Measurements from ENCODE around the gene AADACL2. TPM values are rescaled to one million over a fixed set of nuclear protein-coding genes. Genes with fewer than 3 reads are reported as not detected.

The AADACL2 gene
- total RNA-seq, 1 donor from 2014 or later = not detected

GRCh38 chr3:151768393-151768930, 34.7 kb downstream of the AADACL2 start:
- no peak overlapping the region for H3K4me3 Mint-ChIP-seq (ENCODE audit: unreplicated experiment)
- no peaks in the 10 kb centered on the region for H3K36me3 Mint-ChIP-seq (ENCODE audit: low read depth, unreplicated experiment)
- H3K9me3 Mint-ChIP-seq (ENCODE audit: unreplicated experiment) = no peaks in the 10 kb centered on the region
- TF ChIP-seq, protein P1, sequence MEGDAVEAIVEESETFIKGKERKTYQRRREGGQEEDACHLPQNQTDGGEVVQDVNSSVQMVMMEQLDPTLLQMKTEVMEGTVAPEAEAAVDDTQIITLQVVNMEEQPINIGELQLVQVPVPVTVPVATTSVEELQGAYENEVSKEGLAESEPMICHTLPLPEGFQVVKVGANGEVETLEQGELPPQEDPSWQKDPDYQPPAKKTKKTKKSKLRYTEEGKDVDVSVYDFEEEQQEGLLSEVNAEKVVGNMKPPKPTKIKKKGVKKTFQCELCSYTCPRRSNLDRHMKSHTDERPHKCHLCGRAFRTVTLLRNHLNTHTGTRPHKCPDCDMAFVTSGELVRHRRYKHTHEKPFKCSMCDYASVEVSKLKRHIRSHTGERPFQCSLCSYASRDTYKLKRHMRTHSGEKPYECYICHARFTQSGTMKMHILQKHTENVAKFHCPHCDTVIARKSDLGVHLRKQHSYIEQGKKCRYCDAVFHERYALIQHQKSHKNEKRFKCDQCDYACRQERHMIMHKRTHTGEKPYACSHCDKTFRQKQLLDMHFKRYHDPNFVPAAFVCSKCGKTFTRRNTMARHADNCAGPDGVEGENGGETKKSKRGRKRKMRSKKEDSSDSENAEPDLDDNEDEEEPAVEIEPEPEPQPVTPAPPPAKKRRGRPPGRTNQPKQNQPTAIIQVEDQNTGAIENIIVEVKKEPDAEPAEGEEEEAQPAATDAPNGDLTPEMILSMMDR (IDR thresholded peaks at IDR 0.05; ENCODE audit: unreplicated experiment) = no peak
- H3K4me1 Mint-ChIP-seq (ENCODE audit: unreplicated experiment) = peaks cover 4% of the 10 kb centered on the region
- DNase-seq (ENCODE audit: low spot score) = no peak
- H3K27me3 Mint-ChIP-seq (ENCODE audit: unreplicated experiment) = no peaks in the 10 kb centered on the region
- no peak overlapping the region for H3K27ac Mint-ChIP-seq (ENCODE audit: unreplicated experiment)

DNA sequence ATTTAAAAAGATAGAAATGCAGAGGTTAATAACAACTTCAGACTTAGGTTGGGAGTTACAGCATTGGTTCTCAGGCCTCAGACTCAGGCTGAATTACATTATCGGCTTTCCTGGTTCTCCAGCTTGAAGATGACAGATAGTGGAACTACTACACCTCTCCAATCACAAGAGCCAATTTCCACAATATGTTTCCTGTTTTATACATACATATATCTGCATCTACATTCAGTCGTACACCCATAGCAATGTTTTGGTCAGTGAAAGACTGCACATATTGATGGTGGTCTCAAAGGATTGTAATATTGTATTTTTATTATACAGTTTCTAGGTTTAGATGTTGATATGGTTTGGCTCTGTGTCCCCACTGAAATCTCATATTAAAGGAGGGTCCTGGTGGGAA, 35.4 kb downstream of the AADACL2 start:
- Mint-ChIP-seq H3K4me1 (ENCODE audit: unreplicated experiment) (peaks cover 4% of the 10 kb centered on the region), H3K27ac (ENCODE audit: unreplicated experiment) (peak overlapping the region; percentile 66), H3K36me3 (ENCODE audit: low read depth, unreplicated experiment) (no peaks in the 10 kb centered on the region), H3K9me3 (ENCODE audit: unreplicated experiment) (no peaks in the 10 kb centered on the region), H3K4me3 (ENCODE audit: unreplicated experiment) (no peak overlapping the region), H3K27me3 (ENCODE audit: unreplicated experiment) (no peaks in the 10 kb centered on the region)
- TF ChIP-seq, protein P1 (IDR thresholded peaks at IDR 0.05; ENCODE audit: unreplicated experiment) = no peak
- no peak for DNase-seq (ENCODE audit: low spot score)

DNA sequence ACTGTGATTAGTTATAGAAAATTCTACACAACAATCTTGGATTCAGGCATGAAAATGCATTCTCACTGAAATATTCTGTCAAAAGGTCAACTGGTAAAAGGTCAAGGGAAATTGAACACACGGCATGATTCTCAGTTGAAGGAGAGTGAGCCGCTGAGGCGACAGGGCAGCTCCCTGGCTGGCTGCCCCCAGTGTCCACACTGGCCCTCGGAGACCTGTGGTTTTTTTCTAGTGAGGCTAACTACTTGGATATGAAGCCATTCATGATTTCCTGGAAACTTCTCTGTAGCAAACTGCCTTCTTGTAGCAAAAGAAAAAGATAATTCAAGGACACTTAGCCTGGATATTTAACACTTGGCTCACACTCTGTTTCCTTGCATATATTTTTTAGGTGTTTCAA, 37.2 kb downstream of the AADACL2 start:
- DNase-seq (ENCODE audit: low spot score) = no peak
- no peak overlapping the region for H3K4me3 Mint-ChIP-seq (ENCODE audit: unreplicated experiment)
- no peaks in the 10 kb centered on the region for H3K36me3 Mint-ChIP-seq (ENCODE audit: low read depth, unreplicated experiment)

DNA sequence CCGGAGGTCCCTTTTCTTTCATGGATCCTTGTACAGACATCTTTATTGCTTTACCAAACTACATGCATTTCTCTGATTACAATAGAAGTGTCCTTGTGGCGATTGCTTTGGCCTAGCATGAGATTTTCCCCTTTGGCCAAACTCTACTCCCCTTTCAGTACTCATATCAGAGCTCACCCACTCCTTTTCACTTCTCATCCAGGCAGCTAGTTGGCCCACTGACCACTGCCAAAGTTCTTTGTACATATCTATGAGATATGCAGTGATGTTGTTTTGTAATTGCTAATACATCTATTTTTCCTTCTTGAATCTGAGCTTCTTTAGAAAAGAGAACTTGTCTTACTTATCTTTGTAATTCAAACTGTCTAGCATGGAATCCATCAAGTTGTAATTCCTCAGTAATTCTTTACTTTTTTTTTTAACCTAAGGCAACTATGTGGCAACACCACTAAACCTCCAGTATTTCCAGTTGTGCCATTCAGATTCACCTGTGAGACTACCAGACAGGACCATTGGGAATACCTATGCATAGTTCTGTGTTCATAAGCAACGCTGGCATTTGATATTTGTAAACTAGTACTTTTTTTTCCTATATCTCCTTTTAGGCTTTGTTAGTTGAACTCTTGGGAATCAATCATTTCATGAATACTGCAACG, 39.2 kb downstream of the AADACL2 start:
- no peak overlapping the region for H3K4me3 Mint-ChIP-seq (ENCODE audit: unreplicated experiment)
- TF ChIP-seq, protein P1 (IDR thresholded peaks at IDR 0.05; ENCODE audit: unreplicated experiment) = no peak
- no peaks in the 10 kb centered on the region for H3K9me3 Mint-ChIP-seq (ENCODE audit: unreplicated experiment)
- H3K36me3 Mint-ChIP-seq (ENCODE audit: low read depth, unreplicated experiment) = no peaks in the 10 kb centered on the region
- H3K27me3 Mint-ChIP-seq (ENCODE audit: unreplicated experiment) = no peaks in the 10 kb centered on the region
- H3K4me1 Mint-ChIP-seq (ENCODE audit: unreplicated experiment) = peaks cover 15% of the 10 kb centered on the region
- no peak overlapping the region for H3K27ac Mint-ChIP-seq (ENCODE audit: unreplicated experiment)
- DNase-seq (ENCODE audit: low spot score) = no peak

More for the DNA sequence above, 37.2 kb downstream of the AADACL2 start:
- H3K9me3 Mint-ChIP-seq (ENCODE audit: unreplicated experiment) = no peaks in the 10 kb centered on the region
- TF ChIP-seq, protein P1 (IDR thresholded peaks at IDR 0.05; ENCODE audit: unreplicated experiment) = no peak
- no peaks in the 10 kb centered on the region for H3K27me3 Mint-ChIP-seq (ENCODE audit: unreplicated experiment)
- peaks cover 15% of the 10 kb centered on the region for H3K4me1 Mint-ChIP-seq (ENCODE audit: unreplicated experiment)
- H3K27ac Mint-ChIP-seq (ENCODE audit: unreplicated experiment) = no peak overlapping the region

- H3K27ac Mint-ChIP-seq (ENCODE audit: unreplicated experiment) = no peak overlapping the region
- peaks cover 15% of the 10 kb centered on the region for H3K4me1 Mint-ChIP-seq (ENCODE audit: unreplicated experiment)
- TF ChIP-seq, protein P1 (IDR thresholded peaks at IDR 0.05; ENCODE audit: unreplicated experiment) = no peak
- no peaks in the 10 kb centered on the region for H3K9me3 Mint-ChIP-seq (ENCODE audit: unreplicated experiment)
- peaks cover 2% of the 10 kb centered on the region for H3K27me3 Mint-ChIP-seq (ENCODE audit: unreplicated experiment)
- no peak overlapping the region for H3K4me3 Mint-ChIP-seq (ENCODE audit: unreplicated experiment)
- H3K36me3 Mint-ChIP-seq (ENCODE audit: low read depth, unreplicated experiment) = no peaks in the 10 kb centered on the region
- DNase-seq (ENCODE audit: low spot score) = no peak
Observed at GRCh38 chr3:151774235-151774634, 40.5 kb downstream of the AADACL2 start.

All from endothelial cell (in vitro differentiated cells).